AG09309 (cell line): ENCODE data around the gene PPP4R2.

Source experiments
- DNase-seq: peaks from one replicate; pipeline ENCODE4 v3.0.0-alpha.2; 2010; ENCODE audit warnings: low read depth
- H3K4me3 ChIP-seq: 2 replicates; pipeline ENCODE4 v1.5.1; 2011; ENCODE audit warnings: mild to moderate bottlenecking, low read depth, low read length, moderate library complexity; ENCODE audit not compliant: control insufficient read depth
- TF ChIP-seq, protein P1 (sequence below): IDR thresholded peaks from 2 replicates; pipeline ENCODE4 v1.5.1; 2011; ENCODE audit warnings: mild to moderate bottlenecking, low read depth, low read length, inconsistent platforms; ENCODE audit not compliant: insufficient read depth, control insufficient read depth; ENCODE audit errors: missing control alignments

PPP4R2 gene

DNA sequence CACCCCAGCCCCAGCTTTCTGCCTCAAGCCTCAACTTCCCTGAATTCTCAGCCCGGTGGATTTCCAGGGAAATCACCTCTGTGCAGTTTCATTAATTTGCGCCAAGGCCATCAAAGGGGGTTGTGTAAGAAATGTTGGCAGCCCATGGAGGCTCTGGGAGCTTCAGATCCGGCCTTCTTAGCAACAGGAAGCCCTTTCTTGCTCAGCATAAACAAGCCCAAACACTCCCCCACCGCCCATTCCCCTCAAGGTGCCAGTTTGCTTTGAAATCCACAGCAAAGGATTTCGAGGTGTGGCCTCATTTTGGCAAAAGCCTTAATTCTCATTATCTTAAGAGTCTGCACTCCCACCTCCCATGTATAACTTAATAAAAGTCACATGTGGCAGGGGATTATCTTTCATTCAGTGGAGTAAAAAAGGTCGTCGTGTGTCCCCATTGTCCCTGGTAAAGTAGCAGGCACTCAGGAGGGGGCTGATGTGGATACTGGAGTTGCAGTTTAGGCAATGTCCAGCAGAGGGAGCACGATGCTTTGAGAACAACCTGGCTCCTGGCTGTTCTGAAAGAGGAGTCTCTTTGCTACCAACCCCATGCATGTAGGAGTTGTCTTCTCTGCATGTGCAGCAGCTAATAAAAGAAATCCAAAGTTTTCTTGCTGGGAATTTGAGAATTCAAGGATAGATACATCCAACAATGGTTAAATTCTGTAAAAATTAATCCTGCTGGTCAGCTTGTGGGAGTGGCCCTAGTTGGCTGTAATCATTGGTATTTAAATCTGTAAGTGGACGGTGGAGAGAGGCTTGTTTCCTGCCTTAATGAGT lies 104.3 kb downstream of the PPP4R2 start:
- H3K4me3 ChIP-seq = no peak overlapping the region
- peak; percentile 46 for DNase-seq
- TF ChIP-seq, protein P1, sequence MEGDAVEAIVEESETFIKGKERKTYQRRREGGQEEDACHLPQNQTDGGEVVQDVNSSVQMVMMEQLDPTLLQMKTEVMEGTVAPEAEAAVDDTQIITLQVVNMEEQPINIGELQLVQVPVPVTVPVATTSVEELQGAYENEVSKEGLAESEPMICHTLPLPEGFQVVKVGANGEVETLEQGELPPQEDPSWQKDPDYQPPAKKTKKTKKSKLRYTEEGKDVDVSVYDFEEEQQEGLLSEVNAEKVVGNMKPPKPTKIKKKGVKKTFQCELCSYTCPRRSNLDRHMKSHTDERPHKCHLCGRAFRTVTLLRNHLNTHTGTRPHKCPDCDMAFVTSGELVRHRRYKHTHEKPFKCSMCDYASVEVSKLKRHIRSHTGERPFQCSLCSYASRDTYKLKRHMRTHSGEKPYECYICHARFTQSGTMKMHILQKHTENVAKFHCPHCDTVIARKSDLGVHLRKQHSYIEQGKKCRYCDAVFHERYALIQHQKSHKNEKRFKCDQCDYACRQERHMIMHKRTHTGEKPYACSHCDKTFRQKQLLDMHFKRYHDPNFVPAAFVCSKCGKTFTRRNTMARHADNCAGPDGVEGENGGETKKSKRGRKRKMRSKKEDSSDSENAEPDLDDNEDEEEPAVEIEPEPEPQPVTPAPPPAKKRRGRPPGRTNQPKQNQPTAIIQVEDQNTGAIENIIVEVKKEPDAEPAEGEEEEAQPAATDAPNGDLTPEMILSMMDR = peak; percentile 92

DNA sequence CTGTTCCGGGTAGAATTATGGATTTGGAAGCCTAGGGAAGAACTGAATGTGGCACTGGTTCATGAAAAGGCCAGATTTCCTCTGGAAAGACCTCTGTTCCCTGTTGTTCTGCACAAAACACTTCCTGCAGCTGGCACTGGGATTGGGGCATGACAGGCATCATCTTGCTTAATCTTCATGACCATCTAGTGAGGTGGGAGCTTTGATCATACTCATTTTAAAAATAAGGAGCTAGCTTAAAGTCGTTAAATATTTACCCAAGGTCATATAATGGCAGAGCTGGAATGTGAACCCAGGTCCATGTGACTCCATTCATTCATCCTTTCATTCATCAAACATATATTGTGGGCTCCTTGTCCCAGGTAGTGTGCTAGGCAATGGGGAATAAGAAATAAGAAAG lies 105.3 kb downstream of the PPP4R2 start:
- H3K4me3 ChIP-seq = no peak overlapping the region
- TF ChIP-seq, protein P1 = no peak
- DNase-seq = no peak

DNA sequence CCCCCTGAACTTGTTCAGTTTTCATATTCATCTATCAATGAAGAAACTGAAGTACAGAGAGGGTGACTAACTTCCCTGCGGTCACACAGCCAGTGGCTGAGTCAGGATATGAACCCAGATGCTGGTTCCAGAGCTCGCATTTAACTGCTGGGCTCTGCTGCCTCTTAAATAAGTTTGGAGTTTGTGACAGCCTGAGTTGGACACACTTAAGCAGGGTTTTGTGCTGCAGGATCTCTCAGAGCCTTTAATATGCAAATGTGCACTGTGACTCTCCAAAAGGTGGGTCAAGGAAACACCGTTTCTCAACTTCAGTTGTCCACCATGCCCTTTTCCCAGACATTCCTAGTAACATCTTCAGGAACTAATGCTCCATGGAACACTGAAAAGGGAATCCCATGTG lies 110.6 kb downstream of the PPP4R2 start:
- DNase-seq = no peak
- H3K4me3 ChIP-seq = no peak overlapping the region
- TF ChIP-seq, protein P1 = no peak

DNA sequence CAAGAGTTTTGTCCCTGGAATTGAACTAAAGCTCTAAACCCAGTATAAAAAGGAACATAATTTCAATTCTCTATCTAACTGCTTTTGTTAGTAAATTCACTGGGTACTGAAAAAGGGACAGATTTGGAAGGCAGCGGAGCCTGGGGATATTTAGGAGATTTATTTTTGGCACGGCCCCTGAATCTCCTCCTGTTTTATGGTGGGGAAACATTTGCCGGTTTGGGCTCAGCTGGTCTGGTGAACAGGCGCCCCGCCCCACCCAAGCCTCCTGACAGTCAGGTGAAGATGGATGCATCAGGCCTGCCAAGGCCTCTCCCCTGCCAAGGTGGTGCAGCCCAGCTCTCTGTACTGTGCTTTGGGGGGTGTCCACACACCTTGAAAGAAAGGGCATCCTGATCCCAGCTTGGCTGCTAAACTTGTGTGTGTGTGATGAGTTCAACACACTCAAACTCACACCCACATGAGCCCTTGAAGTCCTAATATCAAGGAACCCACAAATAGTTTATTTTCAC lies 111.1 kb downstream of the PPP4R2 start:
- no peak overlapping the region for H3K4me3 ChIP-seq
- TF ChIP-seq, protein P1 = no peak
- DNase-seq = no peak

DNA sequence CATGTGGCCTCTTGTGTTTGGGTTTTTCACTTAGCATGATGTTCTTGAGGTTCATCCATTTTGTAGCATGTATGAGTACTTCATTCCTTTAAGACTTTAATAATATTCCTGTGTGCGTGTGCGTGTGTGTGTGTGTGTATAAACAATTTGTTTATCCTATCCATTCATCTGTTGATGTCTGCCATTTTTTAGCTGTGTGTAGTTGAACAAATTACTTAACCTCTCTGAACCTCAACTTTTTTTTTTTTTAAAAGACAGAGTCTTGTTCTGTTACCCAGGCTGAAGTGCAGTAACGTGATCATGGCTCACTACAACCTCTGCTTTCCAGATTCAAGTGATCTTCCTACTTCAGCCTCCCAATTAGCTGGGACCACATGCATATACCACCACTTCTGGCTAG lies 112.1 kb downstream of the PPP4R2 start:
- no peak overlapping the region for H3K4me3 ChIP-seq
- TF ChIP-seq, protein P1 = no peak
- DNase-seq = no peak

DNA sequence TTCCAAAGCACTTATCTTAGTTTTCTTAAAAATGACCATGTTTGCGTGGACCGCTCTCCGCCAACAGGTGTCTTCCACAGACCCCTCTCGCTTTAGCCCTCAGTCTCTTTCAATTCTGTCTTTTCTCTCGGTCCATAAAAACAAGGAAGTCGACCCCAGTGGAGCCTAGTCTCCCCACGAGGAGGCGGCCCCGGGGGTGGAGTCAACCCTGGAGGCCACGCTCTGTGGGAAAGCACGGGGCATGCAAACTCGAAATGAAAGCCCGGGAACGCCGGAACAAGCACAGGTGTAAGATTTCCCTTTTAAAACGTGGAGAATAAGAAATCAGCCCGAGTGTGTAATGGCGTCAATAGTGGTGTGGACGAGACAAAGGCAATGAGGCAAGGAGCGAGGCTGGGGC lies 113.9 kb downstream of the PPP4R2 start:
- TF ChIP-seq, protein P1 = no peak
- H3K4me3 ChIP-seq = no peak overlapping the region
- DNase-seq = no peak

DNA sequence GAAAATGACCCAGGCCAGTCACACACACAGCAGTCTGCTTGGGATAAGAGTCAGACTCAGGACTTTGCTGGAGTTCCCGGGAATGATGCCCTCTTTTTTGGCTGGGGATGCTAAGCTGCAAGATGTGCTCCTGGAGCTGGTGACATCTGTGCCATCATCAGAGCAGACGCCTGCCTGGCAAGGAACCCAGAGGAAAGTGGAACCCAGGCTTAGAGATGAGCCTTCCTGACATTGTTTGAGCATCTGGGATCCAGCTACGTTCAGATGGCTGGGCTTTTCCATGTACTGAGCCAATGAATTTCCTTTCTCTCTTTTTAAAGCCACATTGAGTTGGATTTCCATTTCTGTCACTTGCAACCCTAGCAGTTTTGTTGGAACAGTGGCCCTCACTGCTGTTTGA lies 118.1 kb downstream of the PPP4R2 start:
- TF ChIP-seq, protein P1 = no peak
- no peak for DNase-seq
- no peak overlapping the region for H3K4me3 ChIP-seq
